ENCODE results near the gene PLAGL1. TPM values are rescaled to one million over a fixed set of nuclear protein-coding genes. Genes with fewer than 3 reads are reported as not detected.

The PLAGL1 gene
- total RNA-seq, 1 donor: 12.1 TPM

GRCh38 chr6:143958839-143959399 is 49.1 kb downstream of the PLAGL1 start:
- no peak for DNase-seq (ENCODE audit: low read depth)
- no peak for TF ChIP-seq CTCF (IDR thresholded peaks at IDR 0.05; ENCODE audit: insufficient read depth, low read depth, low read length)
- H3K4me3 ChIP-seq (ENCODE audit: low read depth, low read length): no peak overlapping the region

- no peak for DNase-seq (ENCODE audit: low read depth)
- H3K4me3 ChIP-seq (ENCODE audit: low read depth, low read length): no peak overlapping the region
- TF ChIP-seq CTCF (IDR thresholded peaks at IDR 0.05; ENCODE audit: insufficient read depth, low read depth, low read length): no peak
Observed at GRCh38 chr6:143957679-143958274, 50.3 kb downstream of the PLAGL1 start.

GRCh38 chr6:143955971-143956370 is 52.1 kb downstream of the PLAGL1 start:
- no peak for DNase-seq (ENCODE audit: low read depth)
- H3K4me3 ChIP-seq (ENCODE audit: low read depth, low read length): no peak overlapping the region
- no peak for TF ChIP-seq CTCF (IDR thresholded peaks at IDR 0.05; ENCODE audit: insufficient read depth, low read depth, low read length)

- TF ChIP-seq CTCF (IDR thresholded peaks at IDR 0.05; ENCODE audit: insufficient read depth, low read depth, low read length): no peak
- H3K4me3 ChIP-seq (ENCODE audit: low read depth, low read length): no peak overlapping the region
- no peak for DNase-seq (ENCODE audit: low read depth)
Observed at GRCh38 chr6:143953922-143954321, 54.1 kb downstream of the PLAGL1 start.

GRCh38 chr6:143952947-143953701 is 54.9 kb downstream of the PLAGL1 start:
- no peak overlapping the region for H3K4me3 ChIP-seq (ENCODE audit: low read depth, low read length)
- no peak for TF ChIP-seq CTCF (IDR thresholded peaks at IDR 0.05; ENCODE audit: insufficient read depth, low read depth, low read length)
- DNase-seq (ENCODE audit: low read depth): no peak

- no peak overlapping the region for H3K4me3 ChIP-seq (ENCODE audit: low read depth, low read length)
- no peak for DNase-seq (ENCODE audit: low read depth)
- no peak for TF ChIP-seq CTCF (IDR thresholded peaks at IDR 0.05; ENCODE audit: insufficient read depth, low read depth, low read length)
Observed at GRCh38 chr6:143952060-143952778, 55.8 kb downstream of the PLAGL1 start.
